GM19099 (cell line): ENCODE measurements around the gene MAMDC2.

Experiments
- POLR2A ChIP-seq: IDR thresholded peaks from 3 replicates; pipeline ENCODE4 v1.6.1; 2011; ENCODE audit warnings: low read depth; ENCODE audit not compliant: insufficient read length; ENCODE audit errors: extremely low read depth

The MAMDC2 gene

DNA sequence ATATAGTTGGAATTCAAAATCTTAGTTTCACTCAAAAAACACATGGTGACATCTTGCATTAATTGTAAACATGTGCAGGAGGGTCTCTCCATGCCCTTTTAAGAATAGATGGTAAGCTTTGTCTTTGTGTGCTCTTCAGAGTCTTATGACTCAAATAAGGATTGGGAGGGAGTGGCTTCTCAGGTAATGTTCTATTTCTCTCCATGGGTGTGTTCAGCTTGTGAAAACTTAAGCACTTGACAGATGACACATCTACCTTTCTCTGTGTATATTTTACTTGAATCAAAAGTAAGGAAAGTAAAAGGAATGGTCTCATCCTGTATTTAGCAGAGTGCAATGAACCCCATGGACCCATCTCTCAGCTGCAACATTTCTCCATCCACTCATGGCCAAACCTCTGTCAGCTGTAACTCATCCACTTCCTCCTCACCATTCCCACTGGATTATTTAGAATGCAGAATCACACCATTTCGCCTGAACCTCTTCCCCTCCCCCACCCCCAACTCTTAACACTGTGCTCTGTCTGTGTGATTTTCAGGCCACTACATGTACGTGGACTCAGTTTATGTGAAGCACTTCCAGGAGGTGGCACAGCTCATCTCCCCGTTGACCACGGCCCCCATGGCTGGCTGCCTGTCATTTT lies 82.1 kb downstream of the MAMDC2 start:
- TF ChIP-seq POLR2A: no peak

DNA sequence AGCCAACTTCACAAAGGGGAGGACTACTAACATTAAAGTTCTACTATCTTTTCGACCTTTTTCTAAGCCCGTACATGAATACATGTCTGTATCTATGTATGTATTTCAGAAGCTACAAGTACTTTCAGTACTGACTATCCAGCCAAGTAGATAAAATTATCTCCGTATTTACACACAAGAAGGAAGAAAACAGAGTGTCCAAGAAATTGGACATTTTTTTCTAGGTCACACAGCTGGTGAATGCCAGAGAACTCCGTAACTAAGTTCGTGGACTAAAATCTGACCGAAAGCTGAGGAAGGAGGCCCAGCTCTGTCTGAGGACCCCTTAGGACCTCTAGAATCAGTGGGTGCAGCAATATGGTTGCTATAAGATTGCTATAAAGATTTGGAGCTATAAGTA lies 83.4 kb downstream of the MAMDC2 start:
- no peak for TF ChIP-seq POLR2A

DNA sequence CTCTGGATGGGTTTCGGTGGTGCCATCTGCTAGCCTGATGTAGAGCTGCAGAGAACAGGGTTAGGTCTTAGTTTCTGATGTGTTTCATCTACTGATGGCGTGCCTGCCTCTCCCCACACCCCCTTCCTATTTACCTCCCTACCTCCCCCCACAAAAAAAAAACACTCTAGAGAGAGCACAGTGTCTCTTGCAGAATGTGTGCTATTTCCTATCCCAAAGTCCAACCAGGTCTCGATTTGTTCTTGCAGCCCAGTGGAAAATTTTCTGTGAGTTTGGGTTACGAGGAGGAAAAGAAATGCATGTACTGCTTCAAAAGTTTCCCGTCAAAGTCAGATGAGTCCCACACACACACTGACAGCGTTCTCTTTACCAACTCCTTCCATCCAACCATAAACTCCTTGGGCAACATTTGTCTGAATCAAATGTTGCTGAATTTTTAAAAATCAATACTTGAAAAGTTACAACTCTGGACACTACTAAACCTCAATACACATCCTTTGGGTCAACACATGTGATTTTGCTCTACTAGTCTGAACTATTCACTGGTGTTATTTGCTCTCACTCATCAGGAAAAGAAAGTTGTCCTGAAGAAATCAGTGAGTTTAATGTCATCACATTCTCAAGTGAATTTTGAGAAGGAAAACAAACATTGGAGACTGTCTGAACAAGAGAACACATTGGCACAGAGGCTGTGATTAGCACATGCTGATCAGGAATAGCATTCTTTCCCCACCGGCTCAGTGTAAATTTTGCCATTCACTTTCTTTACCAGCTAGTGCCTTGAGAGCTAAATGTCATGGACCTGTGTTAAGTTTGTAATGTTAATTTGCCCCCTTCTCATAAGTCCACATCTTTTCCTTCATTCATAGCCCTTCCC lies 84.1 kb downstream of the MAMDC2 start:
- no peak for TF ChIP-seq POLR2A

DNA sequence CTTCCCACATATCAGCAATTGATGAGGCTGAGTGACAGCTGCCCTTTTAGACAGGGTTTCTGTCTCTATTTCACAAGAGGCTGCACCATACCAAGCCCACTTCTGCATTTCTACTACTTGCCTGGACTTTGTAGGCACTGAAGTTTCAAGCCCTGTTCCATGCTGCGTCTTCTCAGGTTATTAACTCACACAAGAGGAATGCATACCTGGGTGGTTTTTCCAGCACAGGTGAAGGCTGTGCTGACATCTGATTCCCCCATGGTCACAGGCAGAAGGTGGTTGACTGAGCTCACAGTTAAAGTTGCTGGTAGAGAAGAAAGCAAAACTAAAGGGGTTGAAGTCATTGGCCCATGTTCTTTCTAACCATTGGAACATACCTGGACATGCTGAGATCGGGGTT lies 86.6 kb downstream of the MAMDC2 start:
- no peak for TF ChIP-seq POLR2A

DNA sequence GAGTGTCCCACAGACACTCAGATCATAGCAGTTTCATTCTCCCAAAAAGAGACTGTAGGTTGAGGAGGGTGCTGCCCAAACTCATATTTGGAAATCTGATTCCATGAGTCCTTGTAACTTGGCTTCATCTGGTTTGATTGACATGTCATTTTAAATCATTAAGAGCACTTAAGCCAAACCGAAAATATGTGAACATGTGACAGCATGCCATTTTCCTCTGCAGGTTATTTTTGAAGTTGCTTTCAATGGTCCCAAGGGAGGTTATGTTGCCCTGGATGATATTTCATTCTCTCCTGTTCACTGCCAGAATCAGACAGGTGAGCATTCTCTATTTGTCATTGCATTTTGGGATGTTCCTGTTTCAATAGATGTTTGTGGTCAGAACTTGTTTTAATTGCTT lies 87.6 kb downstream of the MAMDC2 start:
- TF ChIP-seq POLR2A: no peak

DNA sequence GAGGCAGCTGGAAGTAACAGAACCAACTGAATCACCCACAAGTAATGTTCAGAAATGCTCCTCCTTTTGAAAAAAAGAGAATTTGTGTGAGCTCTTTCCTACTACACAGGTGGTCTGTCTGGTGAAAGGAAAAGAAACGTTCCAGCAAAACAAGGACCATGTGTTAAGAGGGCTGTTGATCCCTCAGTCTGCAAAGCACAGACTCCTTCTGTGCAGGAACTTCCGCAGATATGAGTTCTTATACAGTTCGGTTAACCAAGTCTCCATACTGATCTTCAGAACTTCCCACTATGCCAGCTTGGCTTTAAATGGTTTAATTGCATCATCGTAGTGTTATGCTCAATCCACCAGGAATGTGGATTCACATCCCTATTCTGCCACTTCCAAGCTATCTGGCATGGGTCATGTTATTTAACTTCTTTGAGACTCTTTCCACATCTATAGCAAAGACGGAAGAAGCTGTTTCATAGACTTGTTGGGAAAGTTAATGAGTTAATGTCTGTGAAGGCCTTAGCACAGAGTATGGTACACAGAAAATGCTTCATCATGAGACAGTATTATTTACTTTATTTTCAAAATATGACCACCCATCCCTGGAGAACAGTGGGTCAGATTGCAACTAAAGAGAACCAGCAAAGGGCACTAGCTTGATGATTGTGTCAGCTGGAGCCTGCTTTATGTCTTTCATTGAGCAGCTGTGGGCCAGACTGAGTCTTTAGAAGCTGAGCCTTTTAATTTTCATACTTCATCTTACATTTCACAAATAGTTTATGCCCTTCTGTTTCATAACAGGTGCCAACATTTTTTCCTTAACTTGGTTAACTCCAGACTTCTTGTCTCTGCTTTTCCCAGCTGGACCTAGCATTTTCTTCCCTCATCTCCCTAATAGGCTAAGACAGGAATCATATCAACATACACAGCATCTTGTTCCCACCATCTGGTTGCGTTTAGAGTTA lies 89.9 kb downstream of the MAMDC2 start:
- TF ChIP-seq POLR2A: no peak

DNA sequence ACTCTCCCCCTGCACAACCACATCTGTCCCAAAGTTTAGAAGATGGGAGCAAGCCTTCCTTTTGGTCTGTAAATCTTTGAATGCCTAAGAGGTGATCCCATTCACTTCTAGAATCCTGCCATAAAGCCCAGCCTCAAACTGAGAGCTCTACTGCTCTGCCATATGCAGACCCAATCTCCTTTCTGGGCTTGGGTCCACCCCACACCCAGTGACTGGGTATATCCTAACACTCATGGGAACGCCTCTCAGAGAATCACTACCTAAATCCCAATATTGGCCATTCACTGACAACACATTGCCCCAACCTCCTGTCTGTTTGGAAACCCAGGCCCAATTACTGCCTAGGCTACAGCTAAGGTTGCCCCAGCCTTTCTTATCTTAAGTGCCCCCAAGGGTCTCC lies 90.7 kb downstream of the MAMDC2 start:
- no peak for TF ChIP-seq POLR2A

DNA sequence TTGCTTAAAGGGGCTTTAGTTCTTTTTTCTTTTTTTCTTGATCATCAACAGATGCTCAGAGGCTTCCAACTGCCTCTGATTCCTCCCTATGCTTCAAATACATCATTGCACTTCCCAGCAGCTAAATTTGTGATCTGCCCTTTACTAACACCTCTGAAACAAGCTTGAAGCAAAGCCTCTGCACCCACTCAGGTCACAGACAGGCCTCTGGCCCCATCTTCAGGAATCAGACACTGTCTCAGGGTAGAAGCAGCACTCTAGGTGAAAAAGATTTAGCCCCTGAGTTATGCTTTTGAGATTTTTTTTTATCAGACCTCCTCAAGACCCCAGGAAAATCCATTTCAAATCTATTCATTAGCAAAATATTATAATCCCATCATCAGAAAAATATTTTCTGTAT lies 91.5 kb downstream of the MAMDC2 start:
- no peak for TF ChIP-seq POLR2A

DNA sequence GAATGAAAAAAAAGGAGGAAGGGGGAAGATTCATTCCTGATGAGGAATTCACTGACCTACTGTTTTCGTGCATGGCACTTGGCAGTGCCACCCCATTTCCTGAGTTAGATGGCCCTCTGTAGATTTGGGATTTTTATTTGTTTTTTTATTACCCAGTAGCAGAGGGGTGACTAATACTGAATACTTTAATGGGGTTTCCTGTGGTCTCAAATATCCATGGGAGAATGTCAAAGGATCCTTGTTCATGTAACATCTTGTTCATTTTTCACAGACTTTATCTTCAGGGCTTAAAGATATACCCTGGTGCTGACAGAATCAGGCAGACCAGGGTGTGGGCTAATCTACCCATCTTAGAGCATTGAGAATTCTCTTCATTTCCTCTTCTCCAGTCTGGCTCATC lies 93.0 kb downstream of the MAMDC2 start:
- no peak for TF ChIP-seq POLR2A

DNA sequence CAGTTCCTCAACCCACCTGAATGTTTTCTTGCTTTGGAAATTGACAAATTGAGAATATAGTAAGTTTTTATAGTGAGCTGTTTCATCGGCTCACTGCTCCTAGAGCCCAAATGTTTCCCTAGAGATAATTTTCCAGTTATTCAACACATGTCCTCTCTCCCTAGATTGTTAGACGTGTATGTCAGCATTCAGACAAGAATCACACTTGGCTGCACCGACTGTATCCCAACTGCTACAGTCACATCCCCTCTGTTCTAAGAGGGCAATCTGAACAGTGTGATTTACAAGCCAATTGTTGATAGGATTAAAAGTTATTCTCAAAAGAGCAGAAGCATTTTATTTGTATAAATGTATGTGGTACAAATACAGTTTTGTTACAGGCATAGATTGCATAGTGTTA lies 93.9 kb downstream of the MAMDC2 start:
- TF ChIP-seq POLR2A: no peak

DNA sequence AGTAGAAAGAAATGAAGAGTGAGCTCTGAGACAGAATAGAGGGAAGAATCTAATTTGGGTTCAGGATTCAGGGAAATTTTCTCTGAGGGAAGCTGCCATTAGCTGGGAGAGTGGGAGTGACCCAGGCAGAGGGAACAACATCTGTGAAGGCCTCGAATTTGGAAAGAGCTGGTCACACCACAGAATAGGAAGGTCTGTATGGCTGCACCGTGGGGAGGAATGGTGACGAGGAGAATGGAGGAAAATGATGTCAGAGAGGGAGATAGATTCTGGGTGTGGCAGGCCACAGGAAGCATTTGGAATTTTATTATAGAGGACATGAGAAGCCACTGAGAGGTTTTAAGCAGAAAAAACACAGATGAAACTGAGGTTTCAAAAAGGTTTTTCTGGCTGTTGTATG lies 98.5 kb downstream of the MAMDC2 start:
- no peak for TF ChIP-seq POLR2A

DNA sequence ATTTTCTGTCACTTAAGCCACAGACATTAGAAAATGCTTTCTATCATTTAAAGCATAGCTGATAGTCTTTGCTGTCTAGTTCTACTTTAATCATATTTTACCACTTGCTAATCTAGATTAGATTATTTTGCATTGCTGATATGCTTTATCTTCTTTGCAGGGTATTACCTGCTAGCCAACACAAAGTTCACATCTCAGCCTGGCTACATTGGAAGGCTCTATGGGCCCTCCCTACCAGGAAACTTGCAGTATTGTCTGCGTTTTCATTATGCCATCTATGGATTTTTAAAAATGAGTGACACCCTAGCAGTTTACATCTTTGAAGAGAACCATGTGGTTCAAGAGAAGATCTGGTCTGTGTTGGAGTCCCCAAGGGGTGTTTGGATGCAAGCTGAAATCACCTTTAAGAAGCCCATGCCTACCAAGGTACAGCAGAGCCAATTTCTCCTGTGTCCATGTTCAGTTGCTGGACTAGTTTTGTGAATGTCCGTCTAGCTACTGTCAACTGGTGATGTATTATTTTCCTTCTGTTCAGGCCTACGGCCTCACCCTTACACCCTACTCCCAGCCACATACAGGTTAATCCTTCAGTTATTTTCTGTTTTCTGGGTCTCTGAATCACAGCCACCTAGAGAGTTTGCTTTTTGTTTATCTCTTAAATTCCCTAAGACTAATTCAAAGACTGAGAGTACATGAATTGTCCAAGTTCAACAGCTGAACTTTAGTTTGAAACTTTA lies 99.9 kb downstream of the MAMDC2 start:
- TF ChIP-seq POLR2A: no peak

DNA sequence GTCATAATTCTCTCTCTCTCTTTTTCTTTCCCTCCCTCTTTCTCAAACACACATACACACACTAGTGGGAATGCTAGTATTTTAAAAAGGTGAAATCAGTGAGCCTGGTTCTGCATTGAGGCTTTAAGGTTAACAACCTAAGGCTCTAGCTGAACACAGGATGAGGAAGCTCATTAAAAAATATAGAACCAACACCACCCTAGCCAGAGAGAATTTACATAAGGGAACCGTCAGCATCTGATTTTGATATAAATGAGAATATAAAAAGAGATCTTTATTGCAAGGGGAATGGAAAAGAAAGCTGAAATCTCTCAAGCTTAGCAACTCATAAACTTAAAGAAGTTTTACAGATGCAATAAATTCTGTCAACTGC lies 100.5 kb downstream of the MAMDC2 start:
- TF ChIP-seq POLR2A: no peak

DNA sequence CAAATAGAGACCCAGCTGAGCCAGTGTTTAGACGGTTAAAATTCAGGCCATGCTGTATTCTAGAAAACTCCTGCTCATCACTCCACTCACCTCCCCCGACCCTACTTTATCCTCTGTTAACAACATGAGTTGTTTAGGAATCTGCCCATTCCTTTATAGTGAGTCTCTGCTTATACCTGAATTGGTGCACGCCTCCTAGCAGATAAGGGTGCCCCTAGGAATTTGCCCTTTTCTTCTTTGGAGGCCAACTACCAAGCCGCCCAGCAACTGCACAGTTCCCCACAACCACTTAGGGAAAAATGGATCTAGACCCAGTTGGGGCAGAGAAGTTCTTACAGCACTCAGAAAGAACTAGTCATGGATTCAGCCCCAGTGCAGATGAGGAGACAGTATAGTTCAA lies 102.3 kb downstream of the MAMDC2 start:
- no peak for TF ChIP-seq POLR2A

DNA sequence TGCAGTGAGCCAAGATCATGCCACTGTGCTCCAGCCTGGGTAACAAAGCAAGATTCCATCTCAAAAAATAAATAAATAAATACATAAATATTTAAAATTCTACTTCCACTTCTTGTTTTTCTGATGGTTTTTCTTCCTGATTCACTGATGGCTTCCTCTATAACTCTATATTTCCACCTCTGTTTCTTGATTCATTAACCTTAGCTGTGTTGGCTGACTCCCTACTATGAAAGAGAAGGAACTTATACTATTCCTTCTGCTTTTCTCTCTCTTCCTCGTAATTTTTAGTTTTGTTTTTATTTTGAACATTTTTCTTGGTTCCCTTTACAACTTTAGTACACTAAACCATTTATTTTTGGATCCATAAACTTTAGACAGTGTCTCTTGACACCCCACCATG lies 103.5 kb downstream of the MAMDC2 start:
- no peak for TF ChIP-seq POLR2A
